ENCODE data around the gene GARIN5A.

DNA sequence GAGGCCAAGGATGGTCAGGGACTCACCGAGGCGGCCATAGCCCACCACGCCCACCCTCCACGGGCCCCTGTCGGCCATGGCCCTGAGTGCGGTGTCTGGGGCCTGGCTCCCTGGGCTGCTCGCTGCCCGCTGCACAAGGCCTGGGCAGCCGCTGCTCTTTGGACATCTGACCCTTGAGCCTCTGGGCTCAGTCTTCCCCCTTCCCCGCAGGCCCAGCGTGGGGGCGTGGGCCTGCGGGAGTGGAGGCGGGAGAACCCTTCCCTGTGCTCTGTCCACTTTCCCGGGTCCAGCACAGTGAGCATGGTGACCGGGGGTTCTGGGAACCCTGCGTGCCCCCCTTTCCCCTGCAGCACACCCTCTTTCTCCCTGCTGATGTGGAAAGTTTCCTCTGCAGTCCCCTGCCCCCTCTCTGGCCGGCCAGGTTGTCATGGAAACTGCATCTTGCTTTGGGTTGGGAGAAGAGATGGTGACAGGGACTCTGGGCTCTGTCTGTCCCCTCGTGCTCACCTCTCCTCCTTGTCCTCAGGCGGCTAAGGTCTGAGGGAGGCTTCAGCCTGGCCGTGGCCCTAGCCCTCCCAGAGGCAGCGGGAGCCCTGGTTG, 37.2 kb upstream of the GARIN5A start, which contains the start of gene ASPDH:
- TF ChIP-seq POLR2A (IDR thresholded peaks at IDR 0.05) (no peak), POLR2AphosphoS5 (IDR thresholded peaks at IDR 0.05) (no peak)
- TF ChIP-seq, protein P1, sequence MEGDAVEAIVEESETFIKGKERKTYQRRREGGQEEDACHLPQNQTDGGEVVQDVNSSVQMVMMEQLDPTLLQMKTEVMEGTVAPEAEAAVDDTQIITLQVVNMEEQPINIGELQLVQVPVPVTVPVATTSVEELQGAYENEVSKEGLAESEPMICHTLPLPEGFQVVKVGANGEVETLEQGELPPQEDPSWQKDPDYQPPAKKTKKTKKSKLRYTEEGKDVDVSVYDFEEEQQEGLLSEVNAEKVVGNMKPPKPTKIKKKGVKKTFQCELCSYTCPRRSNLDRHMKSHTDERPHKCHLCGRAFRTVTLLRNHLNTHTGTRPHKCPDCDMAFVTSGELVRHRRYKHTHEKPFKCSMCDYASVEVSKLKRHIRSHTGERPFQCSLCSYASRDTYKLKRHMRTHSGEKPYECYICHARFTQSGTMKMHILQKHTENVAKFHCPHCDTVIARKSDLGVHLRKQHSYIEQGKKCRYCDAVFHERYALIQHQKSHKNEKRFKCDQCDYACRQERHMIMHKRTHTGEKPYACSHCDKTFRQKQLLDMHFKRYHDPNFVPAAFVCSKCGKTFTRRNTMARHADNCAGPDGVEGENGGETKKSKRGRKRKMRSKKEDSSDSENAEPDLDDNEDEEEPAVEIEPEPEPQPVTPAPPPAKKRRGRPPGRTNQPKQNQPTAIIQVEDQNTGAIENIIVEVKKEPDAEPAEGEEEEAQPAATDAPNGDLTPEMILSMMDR (IDR thresholded peaks at IDR 0.05): no peak
